Epidermal melanocyte (primary cell): ENCODE measurements around the gene ABTB1.

Source experiments
- DNase-seq: peaks from one replicate; pipeline ENCODE4 v3.0.0; 2011; ENCODE audit warnings: low spot score; ENCODE audit not compliant: insufficient read length

The ABTB1 gene

GRCh38 chr3:127719369-127719768 is 46.6 kb downstream of the ABTB1 start:
- DNase-seq: no peak

GRCh38 chr3:127720161-127720823 is 47.5 kb downstream of the ABTB1 start:
- DNase-seq: no peak

GRCh38 chr3:127720985-127721935 is 48.5 kb downstream of the ABTB1 start:
- DNase-seq: no peak

- DNase-seq: no peak
Measured at GRCh38 chr3:127722091-127722784, 49.5 kb downstream of the ABTB1 start.

GRCh38 chr3:127723011-127723567 is 50.3 kb downstream of the ABTB1 start:
- DNase-seq: no peak

GRCh38 chr3:127726894-127727293 is 54.1 kb downstream of the ABTB1 start:
- DNase-seq: no peak

- DNase-seq: no peak
Measured at GRCh38 chr3:127728417-127729015, 55.8 kb downstream of the ABTB1 start.

GRCh38 chr3:127729556-127730056 is 56.9 kb downstream of the ABTB1 start:
- DNase-seq: no peak

GRCh38 chr3:127730171-127730570 is 57.4 kb downstream of the ABTB1 start:
- DNase-seq: no peak
